NCI-H2081 (cell line): ENCODE results near the gene FBXO31.

Source experiments
- DNase-seq, 2 experiments: peaks; one replicate each; lab custom pipeline; 2025; lab: John Stamatoyannopoulos, UW

FBXO31 gene

GRCh38 chr16:87278191-87279093, 105.1 kb downstream of the FBXO31 start:
- peak; percentile 3 to 5 for DNase-seq
